ENCODE results near the gene TLX1.

Gene TLX1

DNA sequence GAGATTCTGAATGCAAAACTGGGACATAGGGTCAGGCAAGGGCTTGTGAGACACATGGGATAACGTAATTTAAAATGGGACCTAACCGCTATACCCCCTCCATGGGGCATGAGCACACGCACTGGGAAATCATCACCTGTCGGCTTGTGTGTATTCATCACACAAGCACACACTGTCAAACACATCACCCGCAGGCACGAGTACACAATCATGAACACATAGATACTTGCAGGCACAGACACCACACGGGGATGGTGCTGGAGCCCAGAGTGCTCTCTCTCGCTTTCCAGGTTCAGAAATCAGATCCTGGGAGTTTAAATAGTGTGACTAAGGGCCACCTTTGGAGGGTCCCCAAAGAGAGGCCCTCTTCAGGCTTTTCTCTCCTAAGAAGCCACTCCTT is 19.6 kb upstream of the TLX1 start:
- no peak for TF ChIP-seq CTCF (IDR thresholded peaks at IDR 0.05; ENCODE audit: low read depth, low read length)
- DNase-seq (ENCODE audit: extremely low read depth, low read depth): no peak

- no peak for DNase-seq (ENCODE audit: extremely low read depth, low read depth)
- no peak for TF ChIP-seq CTCF (IDR thresholded peaks at IDR 0.05; ENCODE audit: low read depth, low read length)
These were observed 18.1 kb upstream of the TLX1 start for GRCh38 chr10:101112799-101113594.

DNA sequence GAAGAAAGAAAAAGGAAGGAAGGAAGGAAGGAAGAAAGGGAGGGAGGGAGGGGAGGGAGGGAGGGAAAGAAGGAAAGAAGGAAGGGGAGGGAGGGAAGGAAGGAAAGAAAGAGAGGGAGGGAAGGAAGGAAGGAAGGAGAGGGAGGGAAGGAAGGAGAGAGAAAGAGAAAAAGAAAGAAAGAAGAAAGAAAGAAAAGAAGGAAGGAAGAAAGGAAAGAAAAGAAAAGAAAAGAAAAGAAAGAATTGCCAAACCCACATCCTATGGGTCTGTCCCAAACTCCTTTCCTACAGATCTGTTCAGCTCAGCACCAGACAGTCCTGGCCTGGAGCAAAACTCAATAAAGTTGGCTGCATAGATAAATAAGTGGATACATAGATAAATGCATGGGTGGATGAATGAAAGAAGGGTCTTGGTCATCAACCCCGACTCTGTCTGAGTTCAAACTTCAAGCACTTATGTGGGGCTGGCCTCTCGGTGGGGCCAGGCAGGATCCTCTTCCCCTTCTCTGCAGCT is 17.2 kb upstream of the TLX1 start:
- no peak for DNase-seq (ENCODE audit: extremely low read depth, low read depth)
- no peak for TF ChIP-seq CTCF (IDR thresholded peaks at IDR 0.05; ENCODE audit: low read depth, low read length)

DNA sequence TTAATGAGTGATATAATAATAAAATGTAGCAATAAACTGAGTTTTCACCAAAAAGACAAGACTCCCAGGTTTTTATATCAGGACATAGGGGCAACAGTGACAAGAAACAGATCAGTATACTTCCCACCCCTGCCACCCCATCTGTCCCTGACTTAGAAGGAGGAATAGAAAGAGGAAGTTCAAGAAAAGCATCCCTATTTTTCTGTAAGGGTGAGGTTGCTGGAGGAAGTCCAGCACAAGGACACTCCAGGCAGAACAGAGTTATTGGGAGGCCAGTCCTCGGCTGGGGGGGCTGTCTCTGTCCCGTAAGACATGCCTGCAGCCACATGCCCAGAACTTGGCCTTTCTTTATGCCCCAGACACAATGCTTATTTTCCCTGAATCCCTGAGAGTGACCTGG is 16.5 kb upstream of the TLX1 start:
- DNase-seq (ENCODE audit: extremely low read depth, low read depth): no peak
- TF ChIP-seq CTCF (IDR thresholded peaks at IDR 0.05; ENCODE audit: low read depth, low read length): no peak

DNA sequence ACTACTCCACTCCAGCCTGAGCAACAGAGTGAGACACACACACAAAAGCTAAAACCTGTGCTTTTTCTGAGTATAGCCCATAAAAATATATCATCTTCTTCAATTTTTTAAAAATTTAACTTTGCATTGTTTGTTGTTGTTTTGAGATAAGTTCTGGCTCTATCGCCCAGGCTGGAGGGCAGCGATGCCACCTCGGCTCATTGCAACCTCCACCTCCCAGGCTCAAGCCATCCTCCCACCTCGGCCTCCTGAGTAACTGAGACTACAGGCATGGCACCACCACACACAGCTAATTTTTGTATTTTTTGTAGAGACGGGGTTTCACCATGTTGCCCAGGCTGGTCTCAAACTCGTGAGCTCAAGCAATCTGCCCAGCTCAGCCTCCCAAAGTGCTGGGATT is 14.3 kb upstream of the TLX1 start:
- DNase-seq (ENCODE audit: extremely low read depth, low read depth): no peak
- no peak for TF ChIP-seq CTCF (IDR thresholded peaks at IDR 0.05; ENCODE audit: low read depth, low read length)

DNA sequence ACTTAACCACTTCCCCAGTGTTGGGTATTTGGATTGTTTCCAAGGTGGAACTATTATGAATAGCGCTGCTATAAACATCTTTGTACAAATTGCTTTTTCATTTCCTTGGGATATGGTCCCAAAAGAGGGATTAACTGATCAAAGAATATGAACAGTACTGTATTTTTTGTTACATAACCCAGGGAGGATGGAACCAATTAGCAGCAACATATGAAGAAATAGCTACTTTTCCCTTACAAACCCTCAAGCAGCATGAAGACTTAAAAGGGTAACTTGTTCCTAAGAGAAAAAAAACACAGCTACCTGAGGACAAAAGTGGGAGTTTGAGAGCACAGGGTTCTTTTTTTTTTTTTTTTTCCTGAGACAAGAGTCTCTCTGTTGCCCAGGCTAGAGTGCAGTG is 13.1 kb upstream of the TLX1 start:
- no peak for DNase-seq (ENCODE audit: extremely low read depth, low read depth)
- no peak for TF ChIP-seq CTCF (IDR thresholded peaks at IDR 0.05; ENCODE audit: low read depth, low read length)

GRCh38 chr10:101120520-101120883 is 10.6 kb upstream of the TLX1 start:
- TF ChIP-seq CTCF (IDR thresholded peaks at IDR 0.05; ENCODE audit: low read depth, low read length): no peak
- DNase-seq (ENCODE audit: extremely low read depth, low read depth): no peak

Data from AG09319 (cell line).